Daoy (cell line): ENCODE data around the gene GPANK1. TPM values are rescaled to one million over a fixed set of nuclear protein-coding genes. Genes with fewer than 3 reads are reported as not detected.

Experiments used
- DNase-seq: peaks from one replicate; pipeline ENCODE4 v3.0.0-alpha.2; 2015; ENCODE audit warnings: low read depth
- total RNA-seq: library from RNA; depleted of rRNA; stranded (reverse); fragments of >200 nt; shearing (Covaris generic); gene quantifications from 2 replicates; pipeline ENCODE4 v1.2.3, GENCODE V29; 2014

GPANK1 gene
- total RNA-seq, 1 experiment from 2014 or later, result 32.9 TPM

- no peak for DNase-seq
Measured at GRCh38 chr6:31642798-31643570, 21.8 kb downstream of the GPANK1 start.

- no peak for DNase-seq
Measured at GRCh38 chr6:31641370-31641769, 23.4 kb downstream of the GPANK1 start.

GRCh38 chr6:31640612-31641011, 24.2 kb downstream of the GPANK1 start:
- no peak for DNase-seq

GRCh38 chr6:31639449-31639861, 25.3 kb downstream of the GPANK1 start:
- peak; percentile 71 for DNase-seq

- no peak for DNase-seq
Measured at GRCh38 chr6:31639043-31639442, 25.8 kb downstream of the GPANK1 start.

- DNase-seq, result no peak
Measured at GRCh38 chr6:31636698-31637596, 27.9 kb downstream of the GPANK1 start.

GRCh38 chr6:31634969-31635575, 29.7 kb downstream of the GPANK1 start:
- no peak for DNase-seq

- DNase-seq, result no peak
Measured at GRCh38 chr6:31634131-31634530, 30.7 kb downstream of the GPANK1 start.

GRCh38 chr6:31633447-31633846, 31.4 kb downstream of the GPANK1 start:
- no peak for DNase-seq

GRCh38 chr6:31632279-31632946, 32.4 kb downstream of the GPANK1 start:
- no peak for DNase-seq

- DNase-seq, result no peak
Measured at GRCh38 chr6:31631681-31632278, 33.0 kb downstream of the GPANK1 start.

GRCh38 chr6:31631209-31631608, 33.6 kb downstream of the GPANK1 start:
- no peak for DNase-seq

- DNase-seq, result no peak
Measured at GRCh38 chr6:31630177-31630934, 34.4 kb downstream of the GPANK1 start.

- no peak for DNase-seq
Measured at GRCh38 chr6:31629014-31629413, 35.8 kb downstream of the GPANK1 start.

- no peak for DNase-seq
Measured at GRCh38 chr6:31627690-31628287, 37.0 kb downstream of the GPANK1 start.

- DNase-seq, result no peak
Measured at GRCh38 chr6:31626952-31627351, 37.8 kb downstream of the GPANK1 start.

GRCh38 chr6:31624070-31624469, 40.7 kb downstream of the GPANK1 start:
- DNase-seq, result no peak

GRCh38 chr6:31622684-31623091, 42.1 kb downstream of the GPANK1 start:
- no peak for DNase-seq

- DNase-seq, result no peak
Measured at GRCh38 chr6:31621991-31622390, 42.8 kb downstream of the GPANK1 start.

GRCh38 chr6:31621320-31621939, 43.4 kb downstream of the GPANK1 start:
- DNase-seq, result no peak
